MM.1S (cell line): ENCODE results near the gene ATP5F1E.
A peak's percentile ranks its signal among the peaks of the same experiment; 100 is the strongest.

ENCODE experiments used
- DNase-seq: peaks from one replicate; pipeline ENCODE4 v3.0.0-alpha.2; 2015
- H2AFZ ChIP-seq: fragments of 300-600 bp; sonication (generic); 2 replicates; pipeline ENCODE4 v1.6.0; 2016; ENCODE audit warnings: antibody characterized with exemption, low read length
- H3F3A ChIP-seq: fragments of 300-600 bp; sonication (generic); 2 replicates; pipeline ENCODE4 v1.6.1; 2016; ENCODE audit warnings: mild to moderate bottlenecking, antibody characterized with exemption, low read length, moderate library complexity, mixed read lengths; ENCODE audit not compliant: insufficient read depth
- H3K27ac ChIP-seq: fragments of 300-600 bp; sonication (generic); 2 replicates; pipeline ENCODE4 v1.5.1; 2016; ENCODE audit warnings: mild to moderate bottlenecking, low read length
- H3K27me3 ChIP-seq: fragments of 300-600 bp; sonication (generic); replicated peaks from 2 replicates; pipeline ENCODE4 v1.6.0; 2016; ENCODE audit warnings: low read length; ENCODE audit not compliant: insufficient read depth
- H3K36me3 ChIP-seq: fragments of 300-600 bp; sonication (generic); replicated peaks from 2 replicates; pipeline ENCODE4 v1.6.1; 2016; ENCODE audit warnings: mild to moderate bottlenecking, low read length, mixed read lengths; ENCODE audit not compliant: insufficient read depth
- H3K4me1 ChIP-seq: fragments of 300-600 bp; sonication (generic); 2 replicates; pipeline ENCODE4 v1.6.1; 2016; ENCODE audit warnings: low read length, mixed read lengths
- H3K4me2 ChIP-seq: fragments of 300-600 bp; sonication (generic); 2 replicates; pipeline ENCODE4 v1.6.0; 2016; ENCODE audit warnings: low read depth, low read length
- H3K4me3 ChIP-seq: fragments of 300-600 bp; sonication (generic); 2 replicates; pipeline ENCODE4 v1.5.1; 2016; ENCODE audit warnings: low read length, mixed read lengths
- H3K79me2 ChIP-seq: fragments of 300-600 bp; sonication (generic); 2 replicates; pipeline ENCODE4 v1.6.1; 2016; ENCODE audit warnings: mixed run types, low read length, mixed read lengths
- H3K9ac ChIP-seq: fragments of 300-600 bp; sonication (generic); 2 replicates; pipeline ENCODE4 v1.6.1; 2016; ENCODE audit warnings: low read length, mixed read lengths
- H3K9me2 ChIP-seq: fragments of 300-600 bp; sonication (generic); replicated peaks from 2 replicates; pipeline ENCODE4 v1.6.1; 2016; ENCODE audit warnings: mild to moderate bottlenecking, low read length, mixed read lengths; ENCODE audit not compliant: insufficient read depth
- H3K9me3 ChIP-seq: fragments of 300-600 bp; sonication (generic); replicated peaks from 2 replicates; pipeline ENCODE4 v1.6.1; 2016; ENCODE audit warnings: mild to moderate bottlenecking, low read length, mixed read lengths; ENCODE audit not compliant: insufficient read depth
- H4K20me1 ChIP-seq: fragments of 300-600 bp; sonication (generic); 2 replicates; pipeline ENCODE4 v1.6.1; 2016; ENCODE audit warnings: mild to moderate bottlenecking, low read length, moderate library complexity, mixed read lengths; ENCODE audit not compliant: insufficient read depth
- EZH2 ChIP-seq: fragments of 300-600 bp; sonication (generic); optimal IDR thresholded peaks from 2 replicates; pipeline ENCODE3; 2017; ENCODE audit warnings: low read depth, mild to moderate bottlenecking, antibody characterized with exemption, low read length, mixed read lengths
- EZH2phosphoT487 ChIP-seq: fragments of 300-600 bp; sonication (generic); IDR thresholded peaks from 2 replicates; pipeline ENCODE4 v1.6.1; 2018; ENCODE audit warnings: antibody characterized with exemption, low read length
- TF ChIP-seq, protein P1 (sequence below): fragments of 300-600 bp; sonication (generic); IDR thresholded peaks from 2 replicates; pipeline ENCODE4 v1.5.1; 2016; ENCODE audit warnings: antibody characterized with exemption, low read length, mixed read lengths

Gene ATP5F1E

DNA sequence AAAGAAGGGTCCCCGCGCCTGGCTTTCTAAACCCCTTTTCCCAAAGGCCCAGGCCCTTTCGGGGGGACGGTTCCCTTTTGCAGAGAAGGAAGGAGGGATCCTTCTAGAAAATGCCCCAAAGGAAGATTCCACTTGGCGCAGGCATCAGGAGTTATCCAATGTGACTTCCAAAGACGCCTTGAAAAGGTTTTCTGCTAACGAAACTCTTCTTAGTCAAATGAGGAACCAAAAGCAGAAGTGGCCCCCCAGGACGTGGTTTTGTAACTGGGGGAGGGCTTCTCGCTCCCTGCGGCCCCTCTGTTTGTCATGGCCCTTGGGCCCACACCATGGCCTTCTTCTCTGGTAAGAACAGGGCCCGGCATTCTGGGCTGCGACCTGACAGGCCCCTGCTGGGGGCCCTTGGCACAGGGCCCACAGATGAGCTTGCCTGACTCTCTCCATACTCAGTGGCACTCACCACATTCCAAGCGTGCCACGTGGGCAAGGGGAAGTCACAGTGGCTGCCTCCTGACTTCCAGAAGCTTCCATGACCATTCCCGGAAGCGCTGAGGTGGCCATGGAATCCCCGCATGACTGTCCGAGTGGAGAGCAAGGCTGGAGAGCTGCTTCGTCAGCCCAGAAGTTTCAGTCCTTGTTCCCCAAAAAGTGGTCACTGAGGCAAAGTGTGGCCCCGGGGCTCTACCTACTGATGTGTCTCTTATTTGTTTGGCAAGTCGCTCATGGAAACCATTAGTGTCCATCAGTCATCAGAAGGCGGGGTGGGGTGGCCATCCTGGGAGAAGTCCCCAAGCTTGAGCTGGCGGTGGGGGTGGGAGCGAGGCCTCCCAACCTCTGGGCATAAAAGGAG lies 24.2 kb downstream of the ATP5F1E start:
- no peaks in the 10 kb centered on the region for H4K20me1 ChIP-seq
- TF ChIP-seq EZH2 (no peak), EZH2phosphoT487 (no peak)
- TF ChIP-seq, protein P1, sequence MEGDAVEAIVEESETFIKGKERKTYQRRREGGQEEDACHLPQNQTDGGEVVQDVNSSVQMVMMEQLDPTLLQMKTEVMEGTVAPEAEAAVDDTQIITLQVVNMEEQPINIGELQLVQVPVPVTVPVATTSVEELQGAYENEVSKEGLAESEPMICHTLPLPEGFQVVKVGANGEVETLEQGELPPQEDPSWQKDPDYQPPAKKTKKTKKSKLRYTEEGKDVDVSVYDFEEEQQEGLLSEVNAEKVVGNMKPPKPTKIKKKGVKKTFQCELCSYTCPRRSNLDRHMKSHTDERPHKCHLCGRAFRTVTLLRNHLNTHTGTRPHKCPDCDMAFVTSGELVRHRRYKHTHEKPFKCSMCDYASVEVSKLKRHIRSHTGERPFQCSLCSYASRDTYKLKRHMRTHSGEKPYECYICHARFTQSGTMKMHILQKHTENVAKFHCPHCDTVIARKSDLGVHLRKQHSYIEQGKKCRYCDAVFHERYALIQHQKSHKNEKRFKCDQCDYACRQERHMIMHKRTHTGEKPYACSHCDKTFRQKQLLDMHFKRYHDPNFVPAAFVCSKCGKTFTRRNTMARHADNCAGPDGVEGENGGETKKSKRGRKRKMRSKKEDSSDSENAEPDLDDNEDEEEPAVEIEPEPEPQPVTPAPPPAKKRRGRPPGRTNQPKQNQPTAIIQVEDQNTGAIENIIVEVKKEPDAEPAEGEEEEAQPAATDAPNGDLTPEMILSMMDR, result no peak
- no peaks in the 10 kb centered on the region for H3K9me2 ChIP-seq
- H3K4me1 ChIP-seq, result peaks cover 33% of the 10 kb centered on the region
- no peaks in the 10 kb centered on the region for H3K27me3 ChIP-seq
- H3K79me2 ChIP-seq, result no peaks in the 10 kb centered on the region
- H3K36me3 ChIP-seq, result no peaks in the 10 kb centered on the region
- H3K9me3 ChIP-seq, result no peaks in the 10 kb centered on the region
- H2AFZ ChIP-seq, result 0 out of 2 replicates have a peak overlapping the region, but pooled peaks have one; percentile 29
- H3F3A ChIP-seq, result peaks cover 23% of the 10 kb centered on the region
- DNase-seq, result no peak
- peak overlapping the region; percentile 96; the same call in 1 of the 2 replicates for H3K4me2 ChIP-seq
- no peak overlapping the region for H3K9ac ChIP-seq
- peak overlapping the region; percentile 67; the same call in 1 of the 2 replicates for H3K4me3 ChIP-seq
- no peak overlapping the region for H3K27ac ChIP-seq

DNA sequence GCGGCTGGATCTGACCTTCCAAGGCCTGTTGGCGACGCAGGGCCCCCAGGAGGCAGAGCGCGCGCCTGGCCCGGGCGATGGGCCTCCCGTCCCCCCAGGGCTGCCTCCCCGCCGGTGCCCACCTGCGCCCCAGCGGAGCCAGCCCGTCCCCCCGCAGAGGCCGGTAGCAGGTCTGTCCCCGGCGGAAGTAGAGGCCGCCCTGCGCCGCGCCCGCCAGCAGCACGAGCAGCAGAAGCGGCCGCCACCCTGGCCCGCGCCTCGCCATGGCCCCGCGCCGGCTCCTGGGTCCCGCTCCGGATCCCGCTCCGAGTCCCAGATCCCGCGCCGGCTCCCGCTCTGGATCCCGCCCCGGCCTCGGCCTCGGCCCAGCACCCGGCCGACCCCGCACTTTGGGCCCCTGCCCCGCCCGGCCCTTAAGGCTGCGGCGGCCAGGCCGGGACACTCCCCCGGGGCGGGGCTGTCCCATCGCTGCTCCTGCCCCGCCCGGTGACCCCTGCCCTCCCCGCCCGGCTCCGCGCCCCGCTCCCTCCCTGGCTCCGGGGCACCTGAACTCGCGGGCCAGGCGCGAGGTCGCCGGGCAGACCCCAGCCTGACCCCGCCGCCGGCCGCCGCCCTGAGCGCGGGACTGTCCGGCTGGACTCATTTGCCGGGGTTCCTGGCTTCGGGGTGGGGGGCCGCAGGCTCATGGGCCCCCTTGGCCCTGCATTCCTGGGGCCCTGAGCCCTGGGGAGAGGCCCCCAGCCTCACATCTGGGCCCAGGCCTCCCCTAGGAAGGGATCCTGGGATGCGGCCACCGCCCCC lies 25.1 kb downstream of the ATP5F1E start, which contains the start of gene CTSZ:
Gene CTSZ, minus strand, starts transcription at position 391 of the 801 bp plus-strand sequence. Its CDS starts 126 bp downstream, at position 265.
- H3K4me1 ChIP-seq, result peaks cover 33% of the 10 kb centered on the region
- TF ChIP-seq, protein P1, result no peak
- no peak for TF ChIP-seq EZH2
- no peak for TF ChIP-seq EZH2phosphoT487
- H3K4me2 ChIP-seq, result peak within 1 kb of the TSS; percentile 96
- H3K27ac ChIP-seq, result no peak within 1 kb of the TSS
- peaks cover 23% of the 10 kb centered on the region for H3F3A ChIP-seq
- H3K27me3 ChIP-seq, result no peaks in the 10 kb centered on the region
- no peaks in the 10 kb centered on the region for H3K36me3 ChIP-seq
- peak within 1 kb of the TSS; percentile 57 for H2AFZ ChIP-seq
- no peaks in the 10 kb centered on the region for H3K9me3 ChIP-seq
- no peaks in the 10 kb centered on the region for H3K79me2 ChIP-seq
- H3K9ac ChIP-seq, result peak within 1 kb of the TSS; percentile 56
- H3K4me3 ChIP-seq, result peak within 1 kb of the TSS; percentile 67
- H4K20me1 ChIP-seq, result no peaks in the 10 kb centered on the region
- H3K9me2 ChIP-seq, result no peaks in the 10 kb centered on the region
- peak; percentile 20 for DNase-seq

DNA sequence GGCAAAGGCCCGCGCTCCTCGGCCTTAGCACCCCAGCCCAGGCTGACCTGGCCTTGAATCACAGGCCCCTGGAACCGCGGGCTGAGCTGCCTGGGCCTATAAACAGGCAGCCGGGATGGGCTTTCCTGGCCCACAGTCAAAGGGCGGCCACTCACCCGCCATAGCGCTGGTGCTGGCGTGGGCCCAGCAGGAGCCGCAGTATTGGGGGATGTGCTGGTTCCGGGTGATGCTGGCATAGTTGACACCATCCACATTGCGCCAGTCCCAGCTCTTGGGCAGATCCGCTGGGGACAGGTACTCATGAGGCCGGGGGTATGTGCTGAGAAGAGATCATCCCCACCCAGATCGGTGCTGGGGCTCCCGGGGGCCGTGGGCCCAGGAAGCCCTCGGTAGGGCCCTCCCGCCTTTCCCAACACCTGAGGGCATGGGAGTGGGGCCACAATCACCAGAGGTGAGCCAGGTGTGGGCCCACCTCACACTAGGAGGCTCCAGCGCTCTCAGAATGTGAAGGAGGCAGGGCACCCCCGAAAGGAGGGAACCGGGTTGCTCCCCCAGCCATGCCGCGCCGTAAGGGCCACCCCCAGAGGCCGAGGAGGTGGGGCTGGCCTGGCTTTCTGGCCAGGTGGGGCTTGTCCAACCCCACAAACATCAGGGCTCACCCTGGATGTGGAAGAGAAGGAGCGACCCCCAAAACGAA lies 25.8 kb downstream of the ATP5F1E start:
- H3K27me3 ChIP-seq, result no peaks in the 10 kb centered on the region
- peak overlapping the region; percentile 67 for H3K4me3 ChIP-seq
- DNase-seq, result no peak
- peak overlapping the region; percentile 96 for H3K4me2 ChIP-seq
- no peaks in the 10 kb centered on the region for H3K36me3 ChIP-seq
- no peaks in the 10 kb centered on the region for H3K9me2 ChIP-seq
- H3K4me1 ChIP-seq, result peaks cover 33% of the 10 kb centered on the region
- H3K27ac ChIP-seq, result no peak overlapping the region
- H2AFZ ChIP-seq, result peak overlapping the region; percentile 57
- peaks cover 23% of the 10 kb centered on the region for H3F3A ChIP-seq
- no peaks in the 10 kb centered on the region for H4K20me1 ChIP-seq
- H3K9ac ChIP-seq, result peak overlapping the region; percentile 56
- no peaks in the 10 kb centered on the region for H3K9me3 ChIP-seq
- TF ChIP-seq, protein P1, result no peak
- no peak for TF ChIP-seq EZH2
- H3K79me2 ChIP-seq, result no peaks in the 10 kb centered on the region
